ENCODE data around the gene VASH2.
A peak's percentile ranks its signal among the peaks of the same experiment; 100 is the strongest.

VASH2 gene

DNA sequence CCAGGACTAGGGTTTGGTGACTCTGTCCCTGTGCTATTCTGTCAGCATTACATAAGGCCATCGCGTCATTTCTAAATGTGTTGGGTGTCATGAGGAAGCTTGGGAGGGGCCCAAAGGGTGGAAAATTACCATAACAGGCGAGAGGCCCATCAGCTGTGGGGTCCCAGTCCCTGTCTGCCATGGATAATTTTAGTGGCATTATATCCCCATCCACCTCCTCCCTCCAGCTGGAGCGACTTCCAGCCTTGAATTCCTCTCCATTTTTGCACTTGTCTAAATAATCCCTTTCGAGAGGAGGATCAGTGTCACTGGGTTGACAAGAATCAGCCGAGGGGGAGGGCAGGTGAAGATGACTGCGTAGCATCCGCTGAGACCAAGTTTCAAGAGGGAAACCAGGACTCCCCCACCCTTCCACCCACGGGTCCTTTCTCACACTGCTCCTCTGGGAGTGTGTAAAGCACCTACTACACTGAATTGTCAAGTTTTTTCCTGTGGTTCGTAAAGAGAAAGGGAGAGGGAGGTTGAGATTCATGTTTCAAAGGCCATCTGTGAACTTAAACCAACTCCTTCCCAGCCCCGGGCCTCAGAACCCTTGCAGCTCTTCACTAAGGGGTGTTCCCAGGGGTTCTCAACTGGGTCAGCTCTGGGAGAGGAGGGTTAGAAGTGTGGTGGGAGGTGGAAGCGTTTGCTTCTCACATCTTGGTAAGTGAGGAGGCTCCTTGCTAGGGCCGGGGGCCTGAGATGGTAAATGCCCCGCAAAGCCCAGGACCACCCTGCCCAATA is 29.2 kb downstream of the VASH2 start:
- DNase-seq (ENCODE audit: low read depth), result no peak
- H3K4me3 ChIP-seq (ENCODE audit: low read depth, low read length), result no peak overlapping the region
- TF ChIP-seq, protein P1, sequence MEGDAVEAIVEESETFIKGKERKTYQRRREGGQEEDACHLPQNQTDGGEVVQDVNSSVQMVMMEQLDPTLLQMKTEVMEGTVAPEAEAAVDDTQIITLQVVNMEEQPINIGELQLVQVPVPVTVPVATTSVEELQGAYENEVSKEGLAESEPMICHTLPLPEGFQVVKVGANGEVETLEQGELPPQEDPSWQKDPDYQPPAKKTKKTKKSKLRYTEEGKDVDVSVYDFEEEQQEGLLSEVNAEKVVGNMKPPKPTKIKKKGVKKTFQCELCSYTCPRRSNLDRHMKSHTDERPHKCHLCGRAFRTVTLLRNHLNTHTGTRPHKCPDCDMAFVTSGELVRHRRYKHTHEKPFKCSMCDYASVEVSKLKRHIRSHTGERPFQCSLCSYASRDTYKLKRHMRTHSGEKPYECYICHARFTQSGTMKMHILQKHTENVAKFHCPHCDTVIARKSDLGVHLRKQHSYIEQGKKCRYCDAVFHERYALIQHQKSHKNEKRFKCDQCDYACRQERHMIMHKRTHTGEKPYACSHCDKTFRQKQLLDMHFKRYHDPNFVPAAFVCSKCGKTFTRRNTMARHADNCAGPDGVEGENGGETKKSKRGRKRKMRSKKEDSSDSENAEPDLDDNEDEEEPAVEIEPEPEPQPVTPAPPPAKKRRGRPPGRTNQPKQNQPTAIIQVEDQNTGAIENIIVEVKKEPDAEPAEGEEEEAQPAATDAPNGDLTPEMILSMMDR (IDR thresholded peaks at IDR 0.05; ENCODE audit: control insufficient read depth, extremely low read depth, insufficient read depth), result no peak

DNA sequence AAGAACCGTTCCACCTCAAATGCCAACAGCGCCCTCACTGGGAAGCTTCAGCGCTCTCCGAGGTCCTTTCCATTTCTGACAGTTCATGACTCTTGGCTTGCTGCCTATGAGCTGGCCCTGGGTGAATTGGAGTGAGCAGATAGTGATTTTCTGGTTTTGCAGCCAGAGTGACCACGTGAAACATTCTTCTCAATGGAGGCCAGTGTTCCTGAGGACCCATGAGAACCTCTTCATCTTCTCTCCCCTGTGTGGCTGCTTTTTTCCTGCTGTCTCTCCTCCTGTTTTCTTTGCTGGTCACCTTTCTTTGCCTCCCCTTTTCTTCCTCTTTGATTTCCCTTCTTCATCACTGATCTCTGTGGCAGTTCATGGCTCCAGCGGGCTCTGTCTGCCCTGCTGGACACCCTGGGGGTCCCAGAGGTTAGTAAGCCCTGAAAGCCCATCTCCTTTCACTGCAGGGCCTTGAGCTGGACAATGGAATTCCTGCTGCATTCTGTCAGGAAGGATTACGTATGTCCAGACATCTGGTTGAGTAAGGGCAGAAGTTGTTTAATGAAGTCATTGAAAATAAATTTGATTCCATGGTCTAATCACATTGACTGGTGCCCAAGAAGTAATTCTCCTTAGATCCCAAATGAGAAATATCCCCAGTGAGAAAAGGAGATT is 29.9 kb downstream of the VASH2 start:
- H3K4me3 ChIP-seq (ENCODE audit: low read depth, low read length), result no peak overlapping the region
- DNase-seq (ENCODE audit: low read depth), result peak; percentile 68
- TF ChIP-seq, protein P1 (IDR thresholded peaks at IDR 0.05; ENCODE audit: control insufficient read depth, extremely low read depth, insufficient read depth), result peak; percentile 20; the same call in 1 of the 2 replicates

DNA sequence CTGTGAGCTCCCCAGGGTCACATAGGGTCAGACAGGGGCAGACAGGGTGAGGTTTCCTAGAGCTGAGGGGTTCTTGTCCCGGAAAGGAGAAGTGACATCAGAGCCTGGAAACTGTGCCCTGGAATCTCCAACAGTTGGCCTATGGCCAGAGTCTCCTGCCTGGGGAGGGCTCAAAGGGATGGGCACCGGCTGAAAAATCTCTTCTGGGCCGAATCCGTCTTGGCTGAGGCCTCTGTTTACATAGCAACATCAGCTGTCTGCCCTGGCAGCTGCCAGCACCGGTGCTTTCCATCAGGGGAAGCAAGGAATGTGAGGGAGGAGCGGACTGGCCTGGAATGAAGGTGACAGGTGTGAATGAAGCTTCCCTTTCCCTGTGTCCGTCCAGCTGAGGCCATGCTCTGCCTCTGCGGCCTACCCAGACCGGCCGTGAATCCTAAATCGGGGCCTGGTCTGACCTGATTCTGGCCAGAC is 30.7 kb downstream of the VASH2 start:
- no peak overlapping the region for H3K4me3 ChIP-seq (ENCODE audit: low read depth, low read length)
- peak; percentile 82 for DNase-seq (ENCODE audit: low read depth)
- TF ChIP-seq, protein P1 (IDR thresholded peaks at IDR 0.05; ENCODE audit: control insufficient read depth, extremely low read depth, insufficient read depth), result no peak

DNA sequence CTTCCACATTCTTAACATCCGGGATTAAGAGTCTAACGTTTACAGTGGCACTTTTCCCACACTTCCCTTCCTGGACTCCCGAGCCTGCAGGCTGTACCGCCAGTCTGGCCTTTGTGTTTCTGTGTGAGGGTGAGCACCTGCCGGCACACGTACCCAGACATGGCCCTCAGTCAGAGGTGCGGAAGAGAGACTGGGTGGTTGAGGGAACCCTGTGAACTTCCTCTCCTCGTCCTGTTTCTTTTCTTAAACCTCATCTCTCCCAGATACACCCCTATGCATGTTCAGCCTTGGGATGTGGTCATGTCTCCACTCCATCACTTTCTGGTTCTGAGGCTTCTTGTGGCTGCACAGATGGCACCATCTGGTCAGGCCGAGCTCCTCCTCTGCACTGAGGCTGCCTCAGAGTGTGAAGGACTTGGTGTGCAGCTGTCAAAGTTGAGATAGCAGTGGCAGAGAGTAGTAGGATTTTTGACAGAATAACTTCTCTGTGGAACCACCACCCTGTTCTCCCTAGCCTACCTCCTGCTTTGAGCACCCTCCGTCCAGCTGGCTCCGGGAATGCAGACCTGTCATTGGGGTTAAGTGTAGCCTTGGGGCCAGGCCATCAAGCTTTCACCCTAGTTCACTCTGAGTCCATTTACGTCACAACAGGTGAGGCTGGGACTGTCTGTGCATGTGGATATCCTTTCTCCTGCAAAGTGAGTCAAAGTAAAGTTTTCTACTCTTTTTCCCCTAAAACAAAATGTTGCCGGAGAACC is 31.4 kb downstream of the VASH2 start:
- TF ChIP-seq, protein P1 (IDR thresholded peaks at IDR 0.05; ENCODE audit: control insufficient read depth, extremely low read depth, insufficient read depth), result no peak
- peak; percentile 47 for DNase-seq (ENCODE audit: low read depth)
- H3K4me3 ChIP-seq (ENCODE audit: low read depth, low read length), result no peak overlapping the region

DNA sequence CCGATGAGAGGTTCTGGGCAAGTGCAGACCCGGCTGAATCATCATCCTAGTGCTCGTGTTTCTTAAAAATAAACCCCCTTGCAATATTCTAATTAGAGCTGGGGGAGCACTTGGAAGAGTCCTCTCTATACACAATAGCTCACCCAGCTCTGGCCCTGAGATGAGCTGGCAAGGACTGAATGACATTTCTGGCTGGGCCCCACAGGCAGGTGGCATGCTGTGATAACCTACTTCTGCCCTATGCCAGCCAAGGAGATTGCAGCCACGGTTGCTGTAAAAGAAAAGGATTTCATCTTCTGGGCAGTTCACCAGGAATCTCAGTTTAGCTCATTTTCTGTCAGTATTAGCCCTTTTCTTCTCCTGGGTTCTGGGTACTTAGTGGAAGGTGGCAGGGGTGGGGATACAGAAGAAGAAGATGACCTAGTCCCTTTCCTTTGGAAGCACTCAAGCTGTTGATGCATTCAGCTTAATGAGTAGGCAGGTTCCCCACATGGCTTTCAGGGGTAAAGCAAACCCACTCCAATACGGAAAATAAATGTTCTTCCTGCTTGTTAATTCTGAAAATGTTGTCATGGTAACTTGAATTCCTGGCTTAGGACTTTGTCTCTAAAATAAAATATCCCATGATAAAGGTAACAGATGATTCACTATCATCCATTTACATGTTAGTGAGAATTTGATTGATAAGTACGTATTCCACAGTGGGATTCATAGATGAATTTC is 32.2 kb downstream of the VASH2 start:
- TF ChIP-seq, protein P1 (IDR thresholded peaks at IDR 0.05; ENCODE audit: control insufficient read depth, extremely low read depth, insufficient read depth), result no peak
- DNase-seq (ENCODE audit: low read depth), result no peak
- H3K4me3 ChIP-seq (ENCODE audit: low read depth, low read length), result no peak overlapping the region

GRCh38 chr1:212983482-212983881 is 33.1 kb downstream of the VASH2 start:
- TF ChIP-seq, protein P1 (IDR thresholded peaks at IDR 0.05; ENCODE audit: control insufficient read depth, extremely low read depth, insufficient read depth), result no peak
- DNase-seq (ENCODE audit: low read depth), result no peak
- no peak overlapping the region for H3K4me3 ChIP-seq (ENCODE audit: low read depth, low read length)

Data from LNCaP clone FGC (cell line).